Uterus (tissue), 2 donors: ENCODE measurements around the gene STOX2.

Experiments
- POLR2A ChIP-seq, 2 donors: fragments of 450-650 bp; IDR thresholded peaks; one replicate each; pipeline ENCODE4 v1.6.1; 2016; ENCODE audit warnings: antibody characterized with exemption in 2 of 2, mild to moderate bottlenecking in 1 of 2, moderate library complexity in 1 of 2
- TF ChIP-seq, protein P1 (sequence below), 4 experiments: fragments of 200-600 bp in 2 of 4; fragments of 450-650 bp in 2 of 4; sonication (generic) in 2 of 4; IDR thresholded peaks; one replicate each; pipeline ENCODE4 v1.5.1; 2016 to 2019; ENCODE audit warnings: antibody characterized with exemption in 4 of 4, mild to moderate bottlenecking in 2 of 4, moderate library complexity in 1 of 4

- TF ChIP-seq, protein P1, sequence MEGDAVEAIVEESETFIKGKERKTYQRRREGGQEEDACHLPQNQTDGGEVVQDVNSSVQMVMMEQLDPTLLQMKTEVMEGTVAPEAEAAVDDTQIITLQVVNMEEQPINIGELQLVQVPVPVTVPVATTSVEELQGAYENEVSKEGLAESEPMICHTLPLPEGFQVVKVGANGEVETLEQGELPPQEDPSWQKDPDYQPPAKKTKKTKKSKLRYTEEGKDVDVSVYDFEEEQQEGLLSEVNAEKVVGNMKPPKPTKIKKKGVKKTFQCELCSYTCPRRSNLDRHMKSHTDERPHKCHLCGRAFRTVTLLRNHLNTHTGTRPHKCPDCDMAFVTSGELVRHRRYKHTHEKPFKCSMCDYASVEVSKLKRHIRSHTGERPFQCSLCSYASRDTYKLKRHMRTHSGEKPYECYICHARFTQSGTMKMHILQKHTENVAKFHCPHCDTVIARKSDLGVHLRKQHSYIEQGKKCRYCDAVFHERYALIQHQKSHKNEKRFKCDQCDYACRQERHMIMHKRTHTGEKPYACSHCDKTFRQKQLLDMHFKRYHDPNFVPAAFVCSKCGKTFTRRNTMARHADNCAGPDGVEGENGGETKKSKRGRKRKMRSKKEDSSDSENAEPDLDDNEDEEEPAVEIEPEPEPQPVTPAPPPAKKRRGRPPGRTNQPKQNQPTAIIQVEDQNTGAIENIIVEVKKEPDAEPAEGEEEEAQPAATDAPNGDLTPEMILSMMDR (IDR thresholded peaks at IDR 0.05), result no peak
- TF ChIP-seq POLR2A (IDR thresholded peaks at IDR 0.05), result no peak
Measured at GRCh38 chr4:184053434-184053833, 148.3 kb downstream of the STOX2 start.
